Liver (tissue), 3 donors: Measurements from ENCODE around the gene LSM4.

ENCODE experiments used
- ATF3 ChIP-seq: IDR thresholded peaks from 2 replicates; pipeline ENCODE4 v1.6.1; 2016; ENCODE audit warnings: antibody characterized with exemption
- CTCF ChIP-seq: fragments of 150-350 bp; IDR thresholded peaks from 2 replicates; pipeline ENCODE4 v1.5.1; 2017; ENCODE audit warnings: improper control_type of control experiment, low read depth, low read length; ENCODE audit not compliant: missing input control
- FOXA1 ChIP-seq: IDR thresholded peaks from 2 replicates; pipeline ENCODE4 v1.6.1; 2016; ENCODE audit warnings: antibody characterized with exemption
- GABPA ChIP-seq, 2 donors: IDR thresholded peaks in 1 of 2; conservative IDR thresholded peaks in 1 of 2; 2 replicates each; pipeline ENCODE4 v1.6.1; 2016; ENCODE audit warnings: antibody characterized with exemption in 2 of 2, mild to moderate bottlenecking in 1 of 2, moderate library complexity in 1 of 2
- JUND ChIP-seq, 2 donors: IDR thresholded peaks; 2 replicates each; pipeline ENCODE4 v1.6.1; 2016; ENCODE audit warnings: antibody characterized with exemption in 2 of 2
- REST ChIP-seq: IDR thresholded peaks from 2 replicates; pipeline ENCODE4 v1.6.1; 2016; ENCODE audit warnings: antibody characterized with exemption, mild to moderate bottlenecking
- RXRA ChIP-seq, 2 donors: IDR thresholded peaks; 2 replicates each; pipeline ENCODE4 v1.6.1; 2017 to 2018; ENCODE audit warnings: antibody characterized with exemption in 2 of 2, mild to moderate bottlenecking in 1 of 2
- SP1 ChIP-seq: IDR thresholded peaks from 2 replicates; pipeline ENCODE4 v1.6.1; 2018; ENCODE audit warnings: antibody characterized with exemption, mild to moderate bottlenecking
- YY1 ChIP-seq: IDR thresholded peaks from 2 replicates; pipeline ENCODE4 v1.6.1; 2016; ENCODE audit warnings: antibody characterized with exemption, mild to moderate bottlenecking
- ZBTB33 ChIP-seq: IDR thresholded peaks from 2 replicates; pipeline ENCODE4 v1.6.1; 2016; ENCODE audit warnings: antibody characterized with exemption
- donor health status: healthy.
- donor health status: healthy.

- TF ChIP-seq RXRA (IDR thresholded peaks at IDR 0.05) (no peak), CTCF (no peak), REST (no peak), YY1 (no peak), ATF3 (no peak), GABPA (IDR thresholded peaks at IDR 0.05 in 1 of 2, conservative IDR thresholded peaks at IDR 0.05 in 1 of 2) (no peak), JUND (IDR thresholded peaks at IDR 0.05) (no peak), ZBTB33 (no peak), SP1 (no peak), FOXA1 (no peak)
These were observed 27.8 kb downstream of the LSM4 start for GRCh38 chr19:18295034-18295451.
